NCI-H1048 (cell line): ENCODE measurements around the gene CRK.
A peak's percentile ranks its signal among the peaks of the same experiment; 100 is the strongest.
"Not testable (repeated sequence)": the region's sequence is repeated elsewhere in the genome, so short reads cannot be mapped to it uniquely, and the experiment has no call there.

Experiments
- DNase-seq: peaks from one replicate; lab custom pipeline; 2025; lab: John Stamatoyannopoulos, UW

Gene CRK

GRCh38 chr17:1423456-1424135 is 32.4 kb downstream of the CRK start:
- no peak for DNase-seq

GRCh38 chr17:1422885-1423284 is 33.1 kb downstream of the CRK start:
- no peak for DNase-seq

DNA sequence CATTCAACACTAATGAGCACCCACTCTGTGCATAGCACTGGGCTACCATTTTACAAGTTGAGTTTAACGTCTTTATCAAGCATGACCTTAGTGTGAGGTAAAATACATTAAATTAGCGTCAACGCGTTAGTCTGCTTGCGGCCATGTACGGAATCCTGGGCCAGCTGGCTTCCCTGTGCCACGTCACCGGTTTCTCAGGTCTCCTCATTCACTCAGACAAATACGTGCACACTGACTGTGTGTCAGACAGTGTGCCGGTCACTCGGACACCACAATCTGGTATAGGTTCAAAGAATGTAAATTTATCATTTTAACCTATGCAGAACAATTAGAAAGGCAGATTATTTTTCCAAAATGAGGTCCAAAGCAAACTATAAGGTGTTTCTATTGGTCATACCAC is 34.6 kb downstream of the CRK start:
- DNase-seq = no peak

DNA sequence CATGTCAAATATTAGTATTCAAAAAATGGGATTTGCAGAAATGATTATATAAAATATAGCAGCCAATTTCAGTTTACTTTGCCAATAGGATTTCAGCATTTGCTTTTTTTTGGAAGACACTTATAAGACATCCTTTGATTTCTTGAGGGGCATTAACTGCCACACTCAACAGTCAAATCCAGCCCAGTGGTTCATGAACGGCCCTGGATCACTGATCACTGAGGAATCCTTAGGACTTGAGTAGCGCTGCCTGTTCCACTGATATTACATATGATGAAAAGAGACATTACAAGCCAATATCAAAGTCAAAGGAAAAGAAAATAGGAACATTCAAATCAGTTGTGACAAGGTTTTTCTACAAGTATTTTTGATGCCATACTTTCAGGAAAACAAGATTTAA is 35.1 kb downstream of the CRK start:
- no peak for DNase-seq

DNA sequence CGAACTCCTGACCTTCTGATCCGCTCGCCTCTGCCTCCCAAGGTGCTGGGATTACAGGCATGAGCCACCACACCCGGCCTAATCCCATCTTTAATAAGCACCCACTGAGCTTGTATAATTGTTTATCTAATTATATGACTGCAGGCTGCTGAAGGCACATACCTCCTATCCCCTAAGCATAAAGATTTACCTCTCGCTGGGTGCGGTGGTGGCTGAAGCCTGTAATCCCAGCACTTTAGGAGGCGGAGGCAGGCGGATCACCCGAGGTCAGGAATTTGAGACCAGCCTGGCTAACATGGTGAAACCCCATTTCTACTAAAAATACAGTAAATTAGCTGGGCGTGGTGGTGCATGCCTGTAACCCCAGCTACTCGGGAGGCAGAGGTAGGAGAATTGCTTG is 35.9 kb downstream of the CRK start:
- DNase-seq = no peak

GRCh38 chr17:1418476-1418875 is 37.6 kb downstream of the CRK start:
- not testable (repeated sequence) for DNase-seq

GRCh38 chr17:1416414-1416813 is 39.6 kb downstream of the CRK start:
- no peak for DNase-seq

GRCh38 chr17:1414634-1415033 is 41.4 kb downstream of the CRK start:
- no peak for DNase-seq

- no peak for DNase-seq
These were observed 41.9 kb downstream of the CRK start for GRCh38 chr17:1414001-1414574.

DNA sequence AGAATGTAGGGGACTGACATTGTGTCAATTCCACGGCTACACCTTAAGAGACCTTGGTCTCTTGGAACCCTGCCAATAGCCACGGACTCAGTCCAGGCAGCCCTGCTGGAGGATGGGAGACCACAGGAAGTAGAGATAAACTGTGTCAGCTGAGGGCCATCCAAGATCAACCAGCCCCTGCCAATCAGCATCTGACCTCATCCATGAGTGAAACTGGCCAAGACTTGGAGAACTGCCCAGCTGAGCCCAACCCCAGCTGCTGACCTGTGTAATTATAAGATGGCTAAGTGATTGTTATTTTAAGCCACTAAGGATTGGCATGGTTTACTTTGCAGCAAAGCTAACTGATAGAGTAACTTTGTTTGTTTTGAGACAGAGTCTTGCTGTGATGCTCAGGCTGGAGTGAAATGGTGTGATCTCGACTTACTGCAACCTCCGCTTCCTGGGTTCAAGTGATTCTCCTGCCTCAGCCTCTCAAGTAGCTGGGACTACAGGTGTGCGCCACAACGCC is 42.7 kb downstream of the CRK start:
- DNase-seq = no peak

DNA sequence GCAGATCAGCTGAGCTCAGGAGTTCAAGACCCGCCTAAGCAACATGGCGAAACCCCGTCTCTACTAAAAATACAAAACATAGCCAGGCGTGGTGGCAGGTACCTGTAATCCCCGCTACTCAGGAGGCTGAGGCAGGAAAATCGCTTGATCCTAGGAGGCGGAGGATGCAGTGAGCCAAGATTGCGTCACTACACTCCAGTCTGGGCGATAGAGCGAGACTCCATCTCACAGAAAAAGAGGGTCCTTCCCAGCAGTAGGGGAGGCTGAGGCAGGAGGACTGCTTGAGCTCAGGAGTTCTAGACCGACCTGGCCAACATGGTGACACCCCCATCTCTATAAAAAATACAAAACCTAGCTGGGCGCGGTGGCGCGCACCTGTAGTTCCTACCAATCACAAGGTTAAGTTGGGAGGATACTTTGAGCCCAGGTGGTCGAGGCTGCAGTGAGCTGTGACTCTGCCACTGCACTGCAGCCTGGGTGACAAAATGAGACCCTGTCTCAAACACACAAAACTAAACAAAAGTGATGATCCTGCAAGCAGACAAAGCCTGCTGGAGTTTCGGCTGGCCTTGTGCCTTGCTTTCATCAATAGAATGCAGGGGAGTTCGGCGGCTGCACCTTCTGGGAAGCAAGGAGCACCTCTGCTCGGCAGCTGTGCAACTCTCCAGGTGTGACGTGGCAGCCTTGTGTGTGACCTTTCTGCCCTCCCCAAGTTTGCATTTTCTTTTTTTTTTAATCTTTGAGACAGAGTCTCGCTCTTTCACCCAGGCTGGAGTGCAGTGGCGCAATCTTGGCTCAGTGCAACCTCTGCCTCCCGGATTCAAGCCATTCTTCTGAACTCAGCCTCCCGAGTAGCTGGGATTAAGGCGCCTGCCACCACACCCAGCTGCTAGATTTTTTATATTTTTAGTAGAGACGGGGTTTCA is 43.6 kb downstream of the CRK start:
- DNase-seq = no peak

GRCh38 chr17:1402262-1402586 is 53.8 kb downstream of the CRK start:
- no peak for DNase-seq

DNA sequence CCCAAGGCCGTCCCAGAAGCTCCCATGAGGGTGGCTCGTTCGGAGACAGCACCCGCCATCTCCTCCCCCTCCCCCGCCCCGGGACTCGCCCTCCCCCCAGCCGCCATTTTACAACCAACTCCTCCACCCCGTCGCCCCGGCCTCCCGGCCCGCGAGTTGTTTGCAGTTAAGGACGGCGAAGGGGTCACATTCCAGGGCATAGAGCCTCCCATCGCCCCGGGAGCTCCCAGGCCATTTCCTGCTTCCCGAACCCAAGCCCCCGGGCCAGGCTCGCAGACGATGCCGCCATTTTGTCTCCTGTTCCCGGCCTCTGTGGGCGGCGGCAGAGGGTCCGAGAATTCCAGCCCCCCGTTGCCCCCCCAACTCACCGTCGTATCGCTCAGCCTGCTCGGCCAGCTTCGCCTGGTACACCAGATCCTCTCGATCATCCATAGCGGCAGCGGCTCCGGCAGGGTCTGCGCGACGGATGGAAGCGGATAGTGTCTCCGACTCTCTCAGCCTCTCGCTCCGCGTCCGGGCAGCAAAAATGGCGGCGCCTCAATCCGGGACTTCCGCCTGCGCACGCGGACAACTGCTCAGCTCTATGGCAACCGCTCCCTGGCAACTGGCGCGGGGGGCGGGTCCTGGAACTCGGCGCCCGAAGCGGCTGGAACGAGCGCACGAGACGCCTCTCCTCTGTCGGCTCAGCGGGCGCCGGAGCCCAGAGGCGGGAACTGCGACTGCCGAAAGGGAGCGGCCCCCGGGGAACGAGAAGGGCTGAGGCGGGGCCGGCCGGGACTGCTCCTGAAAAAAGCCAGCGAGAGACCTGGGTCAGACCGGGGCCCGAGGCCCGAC is 56.1 kb downstream of the CRK start, which contains the start of gene YWHAE:
TSS of gene YWHAE (minus strand) at position 544 of the 834 bp plus-strand sequence. CDS start at position 432, 112 bp downstream.
- DNase-seq = peak; percentile 91

DNA sequence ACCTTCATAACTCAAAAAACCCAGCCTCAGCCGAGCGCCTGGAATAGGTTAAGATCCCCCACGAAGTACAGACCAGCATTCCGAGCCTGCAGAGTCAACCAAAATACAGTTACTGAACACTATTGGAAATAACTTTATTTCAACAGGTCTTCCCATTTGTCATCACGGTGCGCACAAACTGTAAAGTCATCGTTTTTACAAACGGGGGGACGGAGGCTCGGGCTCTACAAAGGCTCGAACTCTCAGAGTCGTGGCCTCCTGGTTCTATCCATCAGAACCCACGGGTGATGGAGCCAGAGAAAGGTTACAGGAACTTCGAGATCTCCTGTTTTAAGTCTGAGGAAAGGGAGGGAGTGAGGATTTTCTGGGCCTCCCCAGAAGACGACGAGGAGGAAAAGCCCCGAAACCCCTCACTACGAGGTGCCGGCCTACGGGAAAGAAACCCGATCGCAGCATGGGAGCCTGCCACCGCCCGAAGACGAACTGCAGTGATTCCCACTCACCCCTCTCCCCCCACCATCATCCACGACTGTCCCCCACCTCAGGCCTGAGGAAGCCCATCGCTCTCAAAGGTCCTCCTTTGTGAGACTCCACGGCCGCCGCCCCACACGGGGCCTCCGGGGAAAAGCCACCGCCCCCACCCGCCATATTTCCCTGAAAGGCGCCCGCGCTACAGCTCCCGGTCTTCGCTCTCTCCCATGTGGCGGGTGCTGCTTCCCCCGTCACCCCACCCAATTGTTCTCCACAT is 56.9 kb downstream of the CRK start:
- DNase-seq = no peak

- DNase-seq = no peak
These were observed 58.0 kb downstream of the CRK start for GRCh38 chr17:1398028-1398427.

DNA sequence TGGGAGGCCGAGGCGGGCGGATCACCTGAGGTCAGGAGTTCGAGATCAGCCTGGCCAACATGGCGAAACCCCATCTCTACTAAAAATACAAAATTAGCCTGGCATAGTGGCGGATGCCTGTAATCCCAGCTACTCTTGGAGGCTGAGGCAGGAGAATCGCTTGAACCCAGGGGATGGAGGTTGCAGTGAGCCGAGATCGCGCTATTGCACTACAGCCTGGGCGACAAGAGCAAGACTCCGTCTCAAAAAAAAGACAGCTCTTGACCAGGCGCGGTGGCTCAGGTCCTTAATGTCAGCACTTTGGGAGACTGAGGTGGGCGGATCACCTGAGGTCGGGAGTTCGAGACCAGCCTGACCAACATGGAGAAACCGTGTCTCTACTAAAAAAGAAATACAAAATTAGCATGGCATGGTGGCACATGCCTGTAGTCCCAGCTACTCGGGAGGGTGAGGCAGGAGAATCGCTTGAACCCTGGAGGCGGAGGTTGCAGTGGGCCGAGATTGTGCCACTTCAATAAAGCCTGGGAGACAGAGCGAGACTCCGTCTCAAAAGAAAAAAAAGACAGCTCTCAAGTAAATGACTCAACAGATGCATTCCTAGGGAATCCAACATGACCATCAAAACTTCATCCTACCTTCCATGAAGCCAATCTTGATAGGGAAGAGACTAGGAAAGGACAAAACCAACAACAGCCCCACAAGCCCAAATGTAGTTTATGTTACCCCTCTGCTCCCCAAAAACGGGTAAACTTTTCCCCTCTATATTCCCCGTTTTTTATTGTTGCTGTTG is 60.0 kb downstream of the CRK start:
- DNase-seq = not testable (repeated sequence)

GRCh38 chr17:1391577-1391976 is 64.5 kb downstream of the CRK start:
- no peak for DNase-seq

- DNase-seq = no peak
These were observed 65.3 kb downstream of the CRK start for GRCh38 chr17:1390432-1391367.
